NCI-H226 (cell line): ENCODE results near the gene UBALD1.
"Not testable (repeated sequence)": the region's sequence is repeated elsewhere in the genome, so short reads cannot be mapped to it uniquely, and the experiment has no call there.

Experiments used
- DNase-seq: peaks from one replicate; pipeline ENCODE4 v3.0.0-alpha.2; 2015

The UBALD1 gene

GRCh38 chr16:4593086-4593485, 21.6 kb downstream of the UBALD1 start:
- no peak for DNase-seq

GRCh38 chr16:4591706-4592470, 22.8 kb downstream of the UBALD1 start:
- DNase-seq = no peak

GRCh38 chr16:4591191-4591590, 23.5 kb downstream of the UBALD1 start:
- DNase-seq = no peak

DNA sequence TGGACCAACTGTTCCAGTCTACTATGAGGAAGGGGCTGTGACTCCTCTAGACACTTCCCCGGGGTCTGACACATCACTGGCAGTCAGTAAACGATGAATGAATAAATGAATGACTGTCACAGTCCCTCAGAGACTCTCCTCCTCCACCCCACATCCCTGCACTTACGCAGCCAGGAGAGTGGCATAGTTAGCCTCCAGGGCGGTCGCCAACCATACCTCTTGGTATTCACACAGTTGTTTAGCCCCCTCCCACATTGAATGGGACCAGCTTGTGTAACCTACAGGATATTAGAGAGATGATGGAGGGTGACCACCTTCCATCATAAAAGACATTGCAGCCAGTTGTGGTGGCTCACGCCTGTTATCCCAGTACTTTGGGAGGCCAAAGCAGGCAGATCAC, 25.7 kb downstream of the UBALD1 start:
- DNase-seq = no peak

- no peak for DNase-seq
Observed at GRCh38 chr16:4588386-4588785, 26.3 kb downstream of the UBALD1 start.

GRCh38 chr16:4586291-4586690, 28.4 kb downstream of the UBALD1 start:
- no peak for DNase-seq

DNA sequence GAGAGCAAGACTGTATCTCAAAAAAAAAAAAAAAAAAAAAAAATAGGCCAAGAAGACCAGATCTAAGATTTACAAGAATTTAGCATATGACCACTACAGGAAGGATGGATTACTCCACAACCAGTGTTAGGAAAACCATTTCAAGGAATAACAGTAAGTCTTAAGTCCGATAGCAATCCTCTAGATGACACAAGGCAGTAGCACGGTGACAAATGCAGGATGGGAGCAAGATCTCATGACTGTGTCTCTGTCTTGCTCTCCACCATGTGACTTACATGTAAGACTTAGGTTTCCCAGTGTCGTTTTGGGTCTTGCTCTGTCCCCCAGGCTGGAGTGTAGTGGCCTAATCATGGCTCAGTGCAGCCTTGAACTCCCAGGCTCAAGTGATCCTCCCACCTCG, 30.8 kb downstream of the UBALD1 start:
- no peak for DNase-seq

DNA sequence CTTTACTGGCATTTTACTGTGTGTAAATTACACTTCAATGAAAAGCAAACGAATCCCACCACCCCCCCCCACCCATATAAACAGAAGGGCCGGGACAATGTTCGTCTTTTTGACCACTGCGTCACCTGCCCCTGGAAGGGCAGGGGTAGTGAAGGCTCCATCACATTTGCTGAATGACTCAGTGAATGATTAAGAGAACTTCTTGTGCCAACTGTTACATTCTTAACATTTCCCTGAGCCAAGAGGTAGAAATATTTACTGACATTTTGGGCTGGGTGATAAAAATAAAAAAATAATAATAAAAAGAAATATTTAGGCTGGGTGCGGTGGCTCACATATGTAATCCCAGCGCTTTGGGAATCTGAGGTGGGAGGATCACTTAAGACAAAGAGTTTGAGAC, 34.4 kb downstream of the UBALD1 start:
- DNase-seq = peak; percentile 49

DNA sequence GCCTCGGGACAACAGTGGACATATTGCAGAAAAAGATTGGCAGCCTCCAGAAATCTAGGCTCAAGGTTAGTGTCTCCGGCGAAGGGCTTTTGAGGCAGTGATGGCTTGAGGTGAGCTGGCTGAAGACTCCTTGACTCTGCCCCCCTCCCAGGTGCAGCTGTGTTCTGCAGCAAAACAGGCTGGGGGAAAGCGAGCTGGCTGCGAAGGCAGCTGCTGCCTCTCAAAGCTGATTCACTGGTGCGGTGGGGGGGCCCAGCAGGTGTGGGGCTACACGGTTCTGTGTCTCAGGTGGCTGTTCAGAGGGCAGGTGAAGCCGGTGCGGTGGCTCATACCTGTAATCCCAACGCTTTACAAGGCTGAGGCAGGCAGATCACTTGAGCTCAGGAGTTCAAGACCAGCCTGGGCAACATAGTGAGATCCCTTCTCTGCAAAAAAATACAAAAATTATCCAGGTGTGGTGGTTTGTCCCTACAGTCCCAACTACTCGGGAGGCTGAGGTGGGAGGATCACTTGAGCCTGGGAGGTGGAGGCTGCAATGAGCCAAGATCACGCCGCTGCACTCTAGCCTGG, 35.6 kb downstream of the UBALD1 start:
- DNase-seq = no peak

DNA sequence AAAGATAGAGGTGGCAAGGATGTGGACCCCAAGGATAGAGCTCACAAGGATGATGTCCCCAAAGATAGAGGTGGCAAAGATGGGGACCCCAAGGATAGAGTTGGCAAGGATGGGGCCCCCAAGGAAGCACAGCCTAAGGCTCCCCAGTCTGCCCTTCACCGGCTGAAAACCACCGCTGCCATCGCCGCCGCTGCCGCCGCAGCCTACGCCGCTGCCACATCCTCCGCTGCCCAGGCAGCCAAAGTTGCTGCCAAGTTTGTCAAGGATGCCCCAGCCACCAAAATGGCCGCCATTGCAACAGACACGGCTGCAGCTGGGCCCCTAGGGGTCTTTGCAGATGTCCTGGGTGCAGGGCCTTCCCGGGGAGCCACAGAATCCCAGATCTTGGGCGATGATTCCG, 38.7 kb downstream of the UBALD1 start:
- no peak for DNase-seq

- DNase-seq = no peak
Observed at GRCh38 chr16:4574919-4575705, 39.6 kb downstream of the UBALD1 start.

DNA sequence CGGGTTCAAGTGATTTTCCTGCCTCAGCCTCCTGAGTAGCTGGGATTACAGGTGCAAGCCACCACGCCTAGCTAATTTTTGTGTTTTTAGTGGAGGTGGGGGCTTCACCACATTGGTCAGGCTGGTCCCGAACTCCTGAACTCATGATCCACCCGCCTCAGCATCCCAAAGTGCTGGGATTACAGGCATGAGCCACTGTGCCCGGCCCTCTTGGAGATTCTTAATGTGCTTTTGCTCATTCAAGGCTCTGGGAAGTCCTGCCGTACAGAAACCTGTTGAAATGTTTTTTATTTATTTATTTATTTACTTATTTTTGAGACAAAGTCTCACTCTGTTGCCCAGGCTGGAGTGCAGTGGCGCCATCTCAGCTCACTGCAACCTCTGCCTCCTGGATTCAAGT, 40.8 kb downstream of the UBALD1 start:
- DNase-seq = not testable (repeated sequence)

DNA sequence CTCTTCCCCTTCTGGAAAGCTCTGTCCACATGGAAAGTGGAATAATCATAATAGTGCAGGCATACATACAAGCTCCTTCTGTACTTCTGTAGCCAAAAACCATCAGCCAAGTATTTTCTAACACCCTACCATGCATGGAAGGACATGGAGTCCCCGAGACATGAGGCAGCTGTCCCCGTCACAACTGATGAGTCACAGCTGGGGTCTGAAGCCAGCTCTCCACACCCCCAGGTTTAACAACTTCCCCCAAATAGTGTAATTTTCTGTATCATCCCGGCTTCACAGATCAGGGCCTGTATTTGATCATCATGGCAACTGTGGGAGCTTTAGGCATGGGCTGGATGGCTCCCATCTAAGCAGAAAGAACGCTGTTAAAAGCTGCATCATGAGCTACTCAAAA, 42.0 kb downstream of the UBALD1 start:
- DNase-seq = no peak

DNA sequence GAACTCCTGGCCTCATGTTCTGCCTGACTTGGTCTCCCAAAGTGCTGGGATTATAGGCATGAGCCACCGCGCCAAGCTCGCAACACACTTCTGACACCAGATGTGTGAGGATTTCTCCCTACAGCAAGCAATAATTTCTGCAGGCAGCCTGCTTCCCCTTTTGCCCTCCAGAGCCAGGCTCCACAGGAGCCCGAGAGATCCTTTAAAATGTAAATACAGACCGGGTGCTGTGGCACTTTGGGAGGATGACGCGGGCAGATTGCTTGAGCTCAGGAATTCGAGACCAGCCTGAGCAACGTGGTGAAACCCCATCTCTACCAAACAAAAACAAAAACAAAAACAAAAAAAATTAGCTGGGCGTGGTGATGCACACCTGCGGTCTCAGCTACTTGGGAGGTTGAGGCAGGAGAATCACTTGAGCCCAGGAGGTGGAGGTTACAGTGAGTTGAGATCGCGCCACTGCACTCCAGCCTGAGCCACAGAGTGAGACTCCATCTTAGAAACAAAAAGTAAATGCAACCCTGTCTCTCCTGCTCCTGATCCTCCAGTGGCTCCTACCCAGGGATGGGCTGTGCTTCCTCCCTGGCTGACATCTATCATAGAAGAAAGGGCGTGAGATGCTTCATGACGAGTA, 43.9 kb downstream of the UBALD1 start:
- DNase-seq = no peak

GRCh38 chr16:4570086-4570485, 44.6 kb downstream of the UBALD1 start:
- no peak for DNase-seq

DNA sequence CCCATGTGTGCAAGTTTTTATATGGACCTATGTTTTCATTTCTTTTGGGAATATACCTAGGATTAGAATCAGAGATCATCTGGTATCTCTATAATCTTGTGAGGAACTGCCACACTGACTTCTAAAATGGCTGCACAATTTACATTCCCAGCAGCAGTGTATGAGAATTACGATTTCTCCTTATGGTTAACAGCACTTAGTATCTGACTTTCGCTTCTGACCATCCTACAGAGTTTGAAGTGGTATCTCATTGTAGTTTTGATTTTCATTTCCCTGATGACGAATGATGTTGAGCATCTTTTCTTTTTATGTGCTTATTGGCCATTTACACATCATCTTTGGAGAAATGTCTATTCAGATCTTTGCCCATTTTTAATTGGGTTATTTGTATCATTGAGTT, 48.5 kb downstream of the UBALD1 start:
- DNase-seq = no peak

- DNase-seq = no peak
Observed at GRCh38 chr16:4564661-4565267, 49.9 kb downstream of the UBALD1 start.

DNA sequence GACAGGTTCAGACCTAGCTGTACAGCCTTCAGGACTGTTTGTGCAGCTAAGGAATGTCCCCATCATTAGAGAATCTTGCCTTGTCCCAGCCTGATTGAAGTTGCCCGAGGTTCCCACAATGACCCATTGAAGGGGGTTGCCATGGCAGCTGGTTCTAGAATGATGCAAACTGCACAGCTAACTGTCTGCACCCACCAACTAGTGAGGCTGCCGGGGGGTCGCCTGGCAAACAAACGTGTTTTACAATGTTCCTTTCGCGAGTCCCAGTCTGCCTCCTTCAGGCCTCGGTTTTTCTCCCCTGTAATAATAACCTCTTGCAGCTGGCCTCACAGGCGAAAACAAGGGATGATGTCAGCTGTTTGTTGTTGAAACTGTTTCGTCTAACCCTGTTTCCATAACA, 53.1 kb downstream of the UBALD1 start:
- DNase-seq = no peak
